ENCODE measurements around the gene GRK3. TPM values are rescaled to one million over a fixed set of nuclear protein-coding genes. Genes with fewer than 3 reads are reported as not detected.

The GRK3 gene
- total RNA-seq, 2 donors from 2014 or later, result 19.4 to 21.0 TPM

DNA sequence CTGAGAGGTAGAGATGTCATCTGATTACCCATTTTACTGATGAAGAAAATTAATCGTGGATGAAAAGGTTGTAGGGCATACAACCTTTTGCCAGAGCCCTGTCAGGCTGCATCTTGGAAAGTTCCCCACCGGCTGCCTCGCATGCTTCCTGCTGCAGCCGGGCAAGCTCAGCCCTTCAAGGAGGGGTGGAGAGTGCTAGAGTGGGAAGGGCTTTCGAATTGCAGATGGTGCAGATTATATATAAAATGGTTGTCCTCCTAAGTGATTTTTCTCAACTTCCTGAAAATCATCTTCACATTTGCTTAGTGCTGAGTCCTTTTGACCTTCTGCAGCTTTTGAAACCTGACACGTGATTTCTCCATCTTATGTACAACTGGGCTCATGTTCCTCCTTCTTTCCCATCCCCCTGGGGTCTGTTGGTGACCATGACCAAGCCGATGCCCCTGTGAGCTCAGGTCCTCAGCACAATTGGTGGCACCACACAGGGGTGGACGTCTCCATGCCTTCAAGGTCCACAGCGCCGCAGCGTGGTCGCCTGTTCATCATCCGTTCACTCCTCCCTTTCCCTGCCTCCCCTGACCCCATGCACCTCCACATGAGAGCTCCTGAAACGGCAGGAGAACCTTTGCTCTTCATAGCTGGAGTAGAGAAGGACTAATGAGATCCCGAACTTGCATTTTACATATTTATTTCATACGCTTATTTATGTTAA, 129.9 kb downstream of the GRK3 start:
- no peak overlapping the region for H3K4me3 ChIP-seq (ENCODE audit: low read length)
- H3K36me3 ChIP-seq (ENCODE audit: control insufficient read depth, insufficient read depth, low read length), result peaks cover 5% of the 10 kb centered on the region
- H3K4me1 ChIP-seq (ENCODE audit: control insufficient read depth, insufficient read depth, low read length), result peaks cover 4% of the 10 kb centered on the region
- H3K27ac Mint-ChIP-seq, result no peak overlapping the region
- H3K27me3 Mint-ChIP-seq (ENCODE audit: insufficient read depth), result no peaks in the 10 kb centered on the region
- WGBS, 2 experiments (ENCODE audit: insufficient coverage in 1 of 2, insufficient read length in 1 of 2), result 92 to 95% methylated on average over 9 to 16 of the region's 16 CpGs
- no peak for DNase-seq
- H3K27ac ChIP-seq (ENCODE audit: low read depth, low read length), result no peak overlapping the region
- H3K9me3 ChIP-seq (ENCODE audit: control insufficient read depth, low read length), result no peaks in the 10 kb centered on the region
- no peak for TF ChIP-seq CTCF (conservative IDR thresholded peaks at IDR 0.05)
- H3K9ac ChIP-seq (ENCODE audit: extremely low read depth, low read length, poor library complexity, severe bottlenecking), result no peak overlapping the region
- H3K4me3 Mint-ChIP-seq, result no peak overlapping the region
- H3K4me1 Mint-ChIP-seq, result no peaks in the 10 kb centered on the region
- peaks cover 22% of the 10 kb centered on the region for H3K36me3 Mint-ChIP-seq (ENCODE audit: low read depth)
- H3K9me3 Mint-ChIP-seq, result no peaks in the 10 kb centered on the region
- H3K27me3 ChIP-seq (ENCODE audit: control insufficient read depth, insufficient read depth, low read length, poor library complexity, severe bottlenecking), result no peaks in the 10 kb centered on the region

DNA sequence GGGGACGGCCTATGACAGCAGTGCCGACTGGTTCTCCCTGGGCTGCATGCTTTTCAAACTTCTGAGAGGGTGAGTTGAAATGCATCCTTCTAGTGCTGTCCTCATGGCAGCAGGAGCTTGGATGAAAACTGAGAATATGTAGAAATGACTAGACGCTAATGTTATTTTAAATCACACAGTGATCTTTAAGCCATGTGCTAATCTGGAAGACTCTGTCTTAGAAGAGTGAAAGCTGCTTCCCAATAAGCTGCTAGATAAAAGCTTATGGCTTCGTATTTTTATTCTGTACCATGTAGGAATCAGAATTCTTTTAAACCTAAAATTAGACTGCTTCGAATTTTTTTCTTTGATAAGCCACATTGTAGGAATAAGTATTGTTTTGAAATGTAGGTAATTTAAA, 130.7 kb downstream of the GRK3 start:
- Histone ChIP-seq H3K4me3 (ENCODE audit: low read length) (no peak overlapping the region), H3K27me3 (ENCODE audit: control insufficient read depth, insufficient read depth, low read length, poor library complexity, severe bottlenecking) (no peaks in the 10 kb centered on the region), H3K9me3 (ENCODE audit: control insufficient read depth, low read length) (no peaks in the 10 kb centered on the region), H3K27ac (ENCODE audit: low read depth, low read length) (no peak overlapping the region), H3K9ac (ENCODE audit: extremely low read depth, low read length, poor library complexity, severe bottlenecking) (no peak overlapping the region), H3K36me3 (ENCODE audit: control insufficient read depth, insufficient read depth, low read length) (peaks cover 5% of the 10 kb centered on the region), H3K4me1 (ENCODE audit: control insufficient read depth, insufficient read depth, low read length) (peaks cover 4% of the 10 kb centered on the region)
- Mint-ChIP-seq H3K27me3 (ENCODE audit: insufficient read depth) (no peaks in the 10 kb centered on the region), H3K4me3 (no peak overlapping the region), H3K27ac (no peak overlapping the region), H3K4me1 (no peaks in the 10 kb centered on the region), H3K9me3 (no peaks in the 10 kb centered on the region), H3K36me3 (ENCODE audit: low read depth) (peaks cover 24% of the 10 kb centered on the region)
- no peak for DNase-seq
- 93 to 100% methylated on average over 4 to 5 of the region's 5 CpGs for WGBS, 2 experiments (ENCODE audit: insufficient coverage in 1 of 2, insufficient read length in 1 of 2)
- TF ChIP-seq CTCF (conservative IDR thresholded peaks at IDR 0.05), result no peak

DNA sequence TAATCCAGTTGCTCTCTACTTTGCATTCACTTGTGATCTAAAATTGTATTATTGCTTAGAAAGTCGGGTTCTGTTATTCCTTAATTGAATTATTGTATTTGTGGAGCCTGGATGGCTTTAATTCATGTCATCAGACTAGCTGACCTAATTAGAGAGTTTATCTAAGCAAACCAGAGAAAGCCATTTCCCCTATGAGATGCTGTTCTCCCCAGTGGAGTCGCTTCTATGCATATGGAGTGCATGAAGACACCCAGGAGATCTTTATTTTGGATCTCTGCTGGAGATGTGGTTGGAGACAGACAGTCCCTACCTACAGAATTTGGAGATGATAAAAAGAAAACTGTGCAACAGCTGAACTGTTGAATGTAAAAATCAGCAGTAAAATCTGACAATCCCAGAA, 132.3 kb downstream of the GRK3 start:
- H3K4me3 Mint-ChIP-seq, result no peak overlapping the region
- no peak overlapping the region for H3K4me3 ChIP-seq (ENCODE audit: low read length)
- 92 to 100% methylated on average over 1 to 2 of the region's 2 CpGs for WGBS, 2 experiments (ENCODE audit: insufficient coverage in 1 of 2, insufficient read length in 1 of 2)
- H3K9me3 ChIP-seq (ENCODE audit: control insufficient read depth, low read length), result no peaks in the 10 kb centered on the region
- H3K4me1 ChIP-seq (ENCODE audit: control insufficient read depth, insufficient read depth, low read length), result peaks cover 4% of the 10 kb centered on the region
- H3K27me3 Mint-ChIP-seq (ENCODE audit: insufficient read depth), result no peaks in the 10 kb centered on the region
- no peaks in the 10 kb centered on the region for H3K36me3 ChIP-seq (ENCODE audit: control insufficient read depth, insufficient read depth, low read length)
- H3K36me3 Mint-ChIP-seq (ENCODE audit: low read depth), result peaks cover 23% of the 10 kb centered on the region
- TF ChIP-seq CTCF (conservative IDR thresholded peaks at IDR 0.05), result no peak
- no peaks in the 10 kb centered on the region for H3K4me1 Mint-ChIP-seq
- no peaks in the 10 kb centered on the region for H3K27me3 ChIP-seq (ENCODE audit: control insufficient read depth, insufficient read depth, low read length, poor library complexity, severe bottlenecking)
- DNase-seq, result no peak
- H3K27ac Mint-ChIP-seq, result no peak overlapping the region
- H3K9ac ChIP-seq (ENCODE audit: extremely low read depth, low read length, poor library complexity, severe bottlenecking), result no peak overlapping the region
- H3K9me3 Mint-ChIP-seq, result no peaks in the 10 kb centered on the region
- H3K27ac ChIP-seq (ENCODE audit: low read depth, low read length), result no peak overlapping the region

All from endodermal cell (in vitro differentiated cells).